BLaER1 treated with 17β-estradiol and CSF1 and Interleukin-3, amounts not matched to agents 10 nM and 100 nM (cell line): ENCODE data around the gene HNRNPUL2.
"Not testable (repeated sequence)": the region's sequence is repeated elsewhere in the genome, so short reads cannot be mapped to it uniquely, and the experiment has no call there.

Experiments used
- H3K27ac ChIP-seq, 11 experiments: shearing (Covaris generic); formaldehyde crosslinking; 2 replicates each; pipeline ENCODE4 v1.8.1; 2022
- H3K27me3 ChIP-seq, 11 experiments: shearing (Covaris generic); formaldehyde crosslinking; 2 replicates each; pipeline ENCODE4 v1.8.1; 2022
- H3K36me3 ChIP-seq, 11 experiments: shearing (Covaris generic); formaldehyde crosslinking; 2 replicates each; pipeline ENCODE4 v1.8.1; 2022
- H3K4me1 ChIP-seq, 10 experiments: shearing (Covaris generic); formaldehyde crosslinking; 2 replicates each; pipeline ENCODE4 v1.8.1; 2022
- H3K4me2 ChIP-seq, 11 experiments: shearing (Covaris generic); formaldehyde crosslinking; 2 replicates each; pipeline ENCODE4 v1.8.1; 2022
- H3K4me3 ChIP-seq, 10 experiments: shearing (Covaris generic); formaldehyde crosslinking; 2 replicates each; pipeline ENCODE4 v1.8.1; 2022
- H3K9ac ChIP-seq, 11 experiments: shearing (Covaris generic); formaldehyde crosslinking; 2 replicates each; pipeline ENCODE4 v1.8.1; 2022
- H3K9me3 ChIP-seq, 11 experiments: shearing (Covaris generic); formaldehyde crosslinking; replicated peaks in 1 of 11; 2 replicates each; pipeline ENCODE4 v1.8.1; 2022
- H4K20me1 ChIP-seq, 11 experiments: shearing (Covaris generic); formaldehyde crosslinking; 2 replicates each; pipeline ENCODE4 v1.8.1; 2022
- Cebpa-rat ChIP-seq, 11 experiments: shearing (Covaris generic); IDR thresholded peaks; 2 replicates each; pipeline ENCODE4 v1.8.1; 2022

Gene HNRNPUL2

DNA sequence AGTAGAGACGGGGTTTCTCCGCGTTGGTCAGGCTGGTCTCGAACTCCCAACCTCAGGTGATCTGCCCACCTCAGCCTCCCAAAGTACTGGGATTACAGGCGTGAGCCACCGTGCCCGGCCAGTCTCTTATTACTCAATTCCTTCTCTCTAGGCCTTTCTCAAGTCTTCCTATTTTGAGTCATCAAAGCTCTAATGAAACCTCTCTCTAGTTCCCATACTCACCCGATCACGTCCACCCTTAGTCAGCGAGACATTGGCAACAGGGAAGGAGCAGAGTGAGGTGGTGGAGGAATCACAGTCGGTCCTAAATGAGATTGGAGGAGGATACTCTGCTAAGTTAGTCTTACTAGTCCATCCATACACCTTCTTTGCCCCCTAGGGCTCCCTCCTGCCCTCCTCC is 25.0 kb downstream of the HNRNPUL2 start:
- no peak for TF ChIP-seq Cebpa-rat (IDR thresholded peaks at IDR 0.05)
- H4K20me1 ChIP-seq = no peaks in the 10 kb centered on the region
- H3K9me3 ChIP-seq = no peaks in the 10 kb centered on the region
- peaks cover 21 to 54% (median 22%) of the 10 kb centered on the region in 10 experiments for H3K4me1 ChIP-seq
- H3K4me3 ChIP-seq = no peak overlapping the region
- H3K27me3 ChIP-seq = no peaks in the 10 kb centered on the region
- no peak overlapping the region for H3K9ac ChIP-seq
- H3K4me2 ChIP-seq = peak overlapping the region in 3 of 11 experiments; percentile 9 to 55 (median 29); a peak in 4 of 22 replicates
- H3K27ac ChIP-seq = 0 out of 22 replicates have a peak overlapping the region, but pooled peaks of 1 of the 11 experiments have one; percentile 24
- peaks cover 24 to 71% (median 38%) of the 10 kb centered on the region in 11 experiments for H3K36me3 ChIP-seq

DNA sequence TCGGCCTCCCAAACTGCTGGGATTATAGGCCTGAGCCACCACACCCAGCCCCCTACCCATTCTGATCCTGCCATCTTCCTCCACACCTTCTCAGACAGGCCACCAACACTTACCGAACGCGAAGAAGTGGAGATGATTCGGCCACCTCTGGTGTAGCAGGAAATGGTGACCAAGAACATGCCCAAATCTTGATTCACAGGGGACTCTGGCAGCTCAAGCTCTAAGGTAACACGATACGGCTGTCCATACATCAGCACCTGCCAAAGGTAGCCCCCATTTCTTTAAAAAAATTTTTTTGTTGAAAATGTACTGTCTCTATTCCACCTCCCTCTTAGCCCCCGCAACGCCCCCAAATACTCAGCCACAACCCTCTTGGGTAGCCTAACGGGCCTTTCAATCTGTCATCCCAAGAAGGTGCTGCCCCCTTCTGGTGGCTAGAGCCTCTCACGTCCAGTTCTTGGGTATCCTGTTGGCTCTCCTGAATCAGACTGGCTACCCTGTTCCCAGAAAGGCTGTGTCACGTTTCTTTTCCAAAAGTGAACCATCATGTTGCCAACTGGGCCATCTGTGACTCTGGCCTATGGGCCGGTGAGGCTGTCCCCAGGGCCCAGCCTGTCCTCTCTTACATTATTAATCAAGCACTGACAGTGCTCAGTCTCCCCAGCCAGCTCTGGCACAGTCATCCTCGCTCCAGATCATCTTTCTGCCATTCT is 32.6 kb downstream of the HNRNPUL2 start:
- H3K4me2 ChIP-seq = no peak overlapping the region
- no peak for TF ChIP-seq Cebpa-rat (IDR thresholded peaks at IDR 0.05)
- H4K20me1 ChIP-seq = peaks cover 0 to 9% (median 0%) of the 10 kb centered on the region in 11 experiments; a peak in 1 of 22 replicates
- no peaks in the 10 kb centered on the region for H3K9me3 ChIP-seq
- no peak overlapping the region for H3K4me3 ChIP-seq
- no peaks in the 10 kb centered on the region for H3K4me1 ChIP-seq
- H3K36me3 ChIP-seq = peaks cover 44 to 85% (median 59%) of the 10 kb centered on the region in 11 experiments
- no peaks in the 10 kb centered on the region for H3K27me3 ChIP-seq
- peak overlapping the region in 3 of 11 experiments; percentile 1 to 20 (median 3); a peak in 1 of 22 replicates for H3K9ac ChIP-seq
- H3K27ac ChIP-seq = no peak overlapping the region

DNA sequence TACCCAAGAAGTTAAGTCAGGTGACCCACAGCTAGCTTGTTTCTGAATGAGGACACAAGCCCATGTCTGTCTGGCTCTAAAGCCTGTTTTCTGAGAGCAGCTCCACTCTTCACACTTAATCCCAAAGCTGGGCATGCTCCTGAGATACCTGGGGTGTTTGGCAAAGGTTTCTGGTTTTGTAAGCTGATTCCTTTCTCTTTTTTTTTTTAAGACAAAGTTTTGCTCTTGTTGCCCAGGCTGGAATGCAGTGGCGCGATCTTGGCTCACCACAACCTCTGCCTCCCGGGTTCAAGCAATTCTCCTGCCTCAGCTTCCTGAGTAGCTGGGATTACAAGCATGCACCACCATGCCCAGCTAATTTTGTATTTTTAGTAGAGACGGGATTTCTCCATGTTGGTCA is 33.6 kb downstream of the HNRNPUL2 start:
- H3K4me1 ChIP-seq, H3K27me3 ChIP-seq, H3K27ac ChIP-seq, H3K9me3 ChIP-seq, H4K20me1 ChIP-seq, H3K4me2 ChIP-seq, H3K4me3 ChIP-seq: not testable (repeated sequence)
- Histone ChIP-seq H3K36me3 (peaks cover 40 to 79% (median 59%) of the 10 kb centered on the region in 11 experiments), H3K9ac (peak overlapping the region in 1 of 11 experiments; percentile 21; a peak in 1 of 22 replicates)

DNA sequence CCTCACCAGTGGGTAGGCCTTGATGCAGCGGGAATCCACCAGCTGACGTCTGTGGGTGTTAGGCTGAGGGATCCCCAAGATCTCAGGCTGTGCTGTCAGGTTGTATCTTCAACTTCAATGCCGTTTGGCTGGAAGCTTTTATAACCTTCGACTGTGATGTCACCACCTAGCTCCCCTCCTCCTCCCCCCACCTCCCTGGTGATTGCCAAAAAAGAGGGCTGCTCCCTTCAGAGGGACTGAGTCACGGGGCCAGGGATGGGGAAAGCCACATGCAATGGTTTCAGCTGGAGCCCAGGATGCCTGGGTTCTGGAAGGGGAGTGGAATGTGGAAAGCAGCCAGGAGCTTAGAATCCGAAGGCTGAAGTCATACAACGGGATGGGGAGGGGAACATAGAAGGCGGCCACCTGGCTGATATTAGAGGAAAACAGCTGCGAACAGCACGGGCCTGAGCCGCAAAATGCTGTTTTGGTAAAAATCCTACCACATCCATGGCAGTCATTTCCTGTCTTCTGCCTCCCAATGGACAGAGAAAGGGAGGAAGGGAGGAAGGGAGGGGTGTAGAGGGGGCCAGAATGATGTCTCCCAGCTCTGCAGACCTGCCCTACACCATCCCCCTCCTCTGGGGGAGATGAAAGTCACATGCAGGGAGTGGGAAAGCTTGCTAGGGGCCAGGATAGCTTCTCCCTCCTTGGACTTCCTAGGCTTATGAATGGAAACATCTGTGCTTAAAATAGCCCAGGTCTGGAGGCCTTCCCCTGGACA is 37.7 kb downstream of the HNRNPUL2 start, which contains the start of gene LRRN4CL:
Gene LRRN4CL (minus strand): TSS at position 110 of the 763 bp plus-strand sequence. CDS start 1,022 bp downstream, outside the sequence.
- no peak within 1 kb of the TSS for H3K27ac ChIP-seq
- no peak within 1 kb of the TSS for H3K4me2 ChIP-seq
- H4K20me1 ChIP-seq = peaks cover 0 to 9% (median 0%) of the 10 kb centered on the region in 11 experiments; a peak in 1 of 22 replicates
- H3K4me3 ChIP-seq = no peak within 1 kb of the TSS
- no peak for TF ChIP-seq Cebpa-rat (IDR thresholded peaks at IDR 0.05)
- H3K4me1 ChIP-seq = no peaks in the 10 kb centered on the region
- peaks cover 40 to 55% (median 53%) of the 10 kb centered on the region in 11 experiments for H3K36me3 ChIP-seq
- no peaks in the 10 kb centered on the region for H3K27me3 ChIP-seq
- no peaks in the 10 kb centered on the region for H3K9me3 ChIP-seq
- peak within 1 kb of the TSS in 6 of 11 experiments; percentile 4 to 29 (median 16); a peak in 2 of 22 replicates for H3K9ac ChIP-seq

DNA sequence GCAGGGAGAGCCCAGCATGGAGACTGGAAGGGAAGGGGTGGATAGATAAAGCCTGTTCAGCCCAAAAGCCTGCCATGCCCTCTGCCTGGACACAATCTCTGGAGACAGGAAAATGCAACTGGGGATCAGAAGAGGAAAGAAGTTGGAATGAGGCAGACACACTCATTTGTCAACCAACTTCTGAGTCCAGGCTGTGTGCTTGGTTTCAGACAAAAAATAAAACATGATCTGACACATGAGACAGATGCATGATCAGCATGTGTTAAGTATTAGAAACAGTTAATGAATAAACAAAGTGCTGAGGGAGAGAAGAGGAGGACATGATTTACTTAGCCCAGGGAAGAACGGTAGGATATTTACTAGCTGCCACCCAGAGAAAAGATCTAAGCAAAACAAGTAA is 38.8 kb downstream of the HNRNPUL2 start:
- Histone ChIP-seq H4K20me1 (peaks cover 0 to 9% (median 0%) of the 10 kb centered on the region in 11 experiments; a peak in 1 of 22 replicates), H3K9me3 (no peaks in the 10 kb centered on the region), H3K4me3 (no peak overlapping the region), H3K4me1 (no peaks in the 10 kb centered on the region), H3K27me3 (no peaks in the 10 kb centered on the region), H3K36me3 (peaks cover 38 to 44% (median 42%) of the 10 kb centered on the region in 11 experiments), H3K27ac (no peak overlapping the region), H3K9ac (0 out of 22 replicates have a peak overlapping the region, but pooled peaks of 1 of the 11 experiments have one; percentile 16), H3K4me2 (no peak overlapping the region)
- no peak for TF ChIP-seq Cebpa-rat (IDR thresholded peaks at IDR 0.05)

DNA sequence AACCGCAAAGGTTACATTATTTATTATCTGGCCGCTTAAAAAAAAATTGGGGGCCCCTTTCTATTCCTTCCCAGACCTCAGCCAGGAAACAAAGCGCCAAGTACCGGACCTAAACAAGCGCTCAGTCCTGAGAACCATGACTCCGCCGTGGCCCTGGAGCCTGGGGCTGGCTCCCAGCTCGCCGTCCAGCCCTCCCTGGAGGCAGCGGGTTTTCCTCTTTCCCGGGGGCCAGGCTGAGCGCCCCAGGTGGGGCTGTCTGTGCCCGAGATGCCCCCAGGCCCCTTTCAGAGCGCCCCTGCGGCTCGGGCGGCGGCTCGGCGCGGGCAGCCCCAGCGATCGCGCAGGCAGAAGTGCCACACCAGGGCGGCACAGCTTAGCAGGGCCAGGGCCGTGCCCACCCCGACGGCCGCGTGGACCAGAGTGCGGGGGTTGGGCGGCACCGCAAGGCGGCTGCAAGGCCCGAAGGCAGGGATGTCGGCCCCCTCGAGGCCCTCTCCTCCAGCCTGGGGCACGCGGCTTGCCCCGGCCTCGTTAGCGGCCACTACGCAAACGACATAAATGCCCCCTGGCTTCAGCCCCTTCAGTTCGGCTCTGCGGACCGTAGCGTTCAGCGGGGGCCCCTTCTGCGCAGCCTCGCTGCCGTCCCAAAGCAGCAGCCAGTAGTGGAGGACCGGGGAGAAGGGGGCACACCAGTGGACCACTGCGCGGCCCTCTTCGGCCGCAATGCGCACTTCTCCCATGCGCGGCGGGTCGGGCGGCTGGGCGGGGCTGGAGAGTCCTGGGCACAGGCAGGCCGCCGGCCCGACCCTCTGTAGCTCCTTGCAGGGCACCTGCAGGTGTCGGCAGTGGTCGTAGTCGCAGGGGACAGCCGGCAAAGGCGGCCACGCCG is 39.5 kb downstream of the HNRNPUL2 start:
- Histone ChIP-seq H3K9ac (no peak overlapping the region), H3K4me3 (no peak overlapping the region), H3K27ac (no peak overlapping the region), H4K20me1 (peaks cover 0 to 9% (median 0%) of the 10 kb centered on the region in 11 experiments; a peak in 1 of 22 replicates), H3K9me3 (no peaks in the 10 kb centered on the region), H3K4me2 (no peak overlapping the region), H3K27me3 (no peaks in the 10 kb centered on the region), H3K36me3 (peaks cover 31 to 37% (median 35%) of the 10 kb centered on the region in 11 experiments), H3K4me1 (no peaks in the 10 kb centered on the region)
- no peak for TF ChIP-seq Cebpa-rat (IDR thresholded peaks at IDR 0.05)

DNA sequence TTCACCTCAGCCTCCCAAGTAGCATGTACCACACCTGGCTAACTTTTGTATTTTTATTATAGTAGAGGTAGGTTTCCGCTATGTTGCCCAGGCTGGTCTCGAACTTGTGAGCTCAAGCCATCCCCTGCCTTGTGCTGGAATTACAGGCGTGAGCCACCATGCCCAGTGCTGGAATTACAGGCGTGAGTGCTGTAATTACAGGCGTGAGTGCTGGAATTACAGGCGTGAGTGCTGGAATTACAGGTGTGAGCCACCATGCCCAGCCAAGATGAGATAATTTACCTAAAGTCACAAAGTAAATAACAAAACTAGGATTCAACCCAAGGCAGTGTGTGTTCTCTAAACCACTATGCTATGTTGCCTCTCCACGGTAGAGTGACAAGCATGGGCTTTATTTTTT is 44.7 kb downstream of the HNRNPUL2 start:
- Histone ChIP-seq H3K36me3 (peaks cover 4 to 7% (median 6%) of the 10 kb centered on the region in 11 experiments), H4K20me1 (peaks cover 0 to 8% (median 4%) of the 10 kb centered on the region in 11 experiments; a peak in 8 of 22 replicates), H3K9me3 (no peaks in the 10 kb centered on the region), H3K4me1 (peaks cover 22 to 32% (median 29%) of the 10 kb centered on the region in 10 experiments), H3K27me3 (no peaks in the 10 kb centered on the region), H3K4me3 (no peak overlapping the region), H3K4me2 (no peak overlapping the region), H3K9ac (no peak overlapping the region), H3K27ac (no peak overlapping the region)
- TF ChIP-seq Cebpa-rat (IDR thresholded peaks at IDR 0.05) = no peak

DNA sequence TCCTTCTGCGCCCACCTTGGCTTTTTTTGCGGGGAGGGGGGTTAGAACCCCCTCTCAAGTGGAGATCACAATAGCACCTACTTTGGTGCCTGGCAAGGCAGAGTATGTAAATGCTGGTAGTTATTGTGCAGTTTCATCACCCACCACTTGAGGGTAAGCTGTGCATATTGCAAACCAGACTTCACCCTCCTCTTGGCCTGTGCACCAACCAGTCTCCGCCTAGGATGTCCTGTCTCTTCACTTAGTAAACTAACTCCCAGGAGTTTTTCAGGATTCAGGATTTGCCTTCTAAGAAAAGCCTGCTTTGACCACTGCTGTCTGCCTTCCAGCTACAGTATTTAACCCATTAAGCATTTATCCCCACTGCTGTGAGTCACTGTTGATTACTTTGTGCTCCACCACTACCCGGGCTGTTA is 46.4 kb downstream of the HNRNPUL2 start:
- H3K9me3 ChIP-seq = no peaks in the 10 kb centered on the region
- H3K27ac ChIP-seq = peak overlapping the region in 9 of 11 experiments; percentile 4 to 96 (median 93); a peak in 13 of 22 replicates
- no peaks in the 10 kb centered on the region for H3K27me3 ChIP-seq
- peaks cover 0 to 25% (median 16%) of the 10 kb centered on the region in 11 experiments; a peak in 11 of 22 replicates for H4K20me1 ChIP-seq
- peaks cover 35 to 48% (median 43%) of the 10 kb centered on the region in 10 experiments for H3K4me1 ChIP-seq
- TF ChIP-seq Cebpa-rat (IDR thresholded peaks at IDR 0.05) = no peak
- H3K4me2 ChIP-seq = peak overlapping the region in 7 of 11 experiments; percentile 8 to 96 (median 44); a peak in 9 of 22 replicates
- peaks cover 21 to 24% (median 23%) of the 10 kb centered on the region in 11 experiments for H3K36me3 ChIP-seq
- H3K9ac ChIP-seq = peak overlapping the region in 6 of 11 experiments; percentile 19 to 98 (median 36); a peak in 7 of 22 replicates
- no peak overlapping the region for H3K4me3 ChIP-seq
